ENCODE measurements around the gene LHX3.

The LHX3 gene

DNA sequence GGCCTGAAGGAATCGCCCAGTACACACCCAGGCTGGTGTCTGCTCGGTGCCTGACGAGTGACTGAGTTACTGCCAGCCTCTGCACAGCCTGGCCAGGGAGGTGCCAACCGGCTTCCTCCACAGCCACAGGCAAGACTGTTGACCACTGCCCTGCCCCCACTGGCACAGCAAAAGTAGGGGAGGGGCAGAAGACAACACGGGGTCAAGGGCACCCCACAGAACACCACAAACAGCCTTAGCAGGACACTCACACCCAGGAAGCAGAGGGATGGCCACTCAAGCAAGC, 722 bp upstream of the LHX3 start:
- TF ChIP-seq EZH2 (optimal IDR thresholded peaks at IDR 0.05; ENCODE audit: low read depth, low read length), result no peak
- no peak for TF ChIP-seq EZH2phosphoT487 (IDR thresholded peaks at IDR 0.05; ENCODE audit: low read length)
- TF ChIP-seq, protein P1, sequence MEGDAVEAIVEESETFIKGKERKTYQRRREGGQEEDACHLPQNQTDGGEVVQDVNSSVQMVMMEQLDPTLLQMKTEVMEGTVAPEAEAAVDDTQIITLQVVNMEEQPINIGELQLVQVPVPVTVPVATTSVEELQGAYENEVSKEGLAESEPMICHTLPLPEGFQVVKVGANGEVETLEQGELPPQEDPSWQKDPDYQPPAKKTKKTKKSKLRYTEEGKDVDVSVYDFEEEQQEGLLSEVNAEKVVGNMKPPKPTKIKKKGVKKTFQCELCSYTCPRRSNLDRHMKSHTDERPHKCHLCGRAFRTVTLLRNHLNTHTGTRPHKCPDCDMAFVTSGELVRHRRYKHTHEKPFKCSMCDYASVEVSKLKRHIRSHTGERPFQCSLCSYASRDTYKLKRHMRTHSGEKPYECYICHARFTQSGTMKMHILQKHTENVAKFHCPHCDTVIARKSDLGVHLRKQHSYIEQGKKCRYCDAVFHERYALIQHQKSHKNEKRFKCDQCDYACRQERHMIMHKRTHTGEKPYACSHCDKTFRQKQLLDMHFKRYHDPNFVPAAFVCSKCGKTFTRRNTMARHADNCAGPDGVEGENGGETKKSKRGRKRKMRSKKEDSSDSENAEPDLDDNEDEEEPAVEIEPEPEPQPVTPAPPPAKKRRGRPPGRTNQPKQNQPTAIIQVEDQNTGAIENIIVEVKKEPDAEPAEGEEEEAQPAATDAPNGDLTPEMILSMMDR (IDR thresholded peaks at IDR 0.05; ENCODE audit: low read length), result no peak
- H3K4me2 ChIP-seq (ENCODE audit: low read depth, low read length), result no peak overlapping the region
- DNase-seq, result no peak
- H3K27me3 ChIP-seq (replicated peaks; ENCODE audit: insufficient read depth, low read length), result peaks cover 34% of the 10 kb centered on the region
- H3K9me3 ChIP-seq (replicated peaks; ENCODE audit: insufficient read depth, low read length), result no peaks in the 10 kb centered on the region
- H2AFZ ChIP-seq (ENCODE audit: low read length), result no peak overlapping the region
- H3K4me1 ChIP-seq (ENCODE audit: low read length), result no peaks in the 10 kb centered on the region
- no peaks in the 10 kb centered on the region for H3K9me2 ChIP-seq (replicated peaks; ENCODE audit: insufficient read depth, low read length)
- H3K4me3 ChIP-seq (ENCODE audit: low read length), result no peak overlapping the region
- H3K36me3 ChIP-seq (replicated peaks; ENCODE audit: insufficient read depth, low read length), result no peaks in the 10 kb centered on the region
- no peak overlapping the region for H3K27ac ChIP-seq (ENCODE audit: low read length)
- no peak overlapping the region for H3K9ac ChIP-seq (ENCODE audit: low read length)
- H3K79me2 ChIP-seq (ENCODE audit: low read length), result no peaks in the 10 kb centered on the region
- no peaks in the 10 kb centered on the region; the same call in 1 of the 2 replicates for H4K20me1 ChIP-seq (ENCODE audit: insufficient read depth, low read length)
- no peaks in the 10 kb centered on the region for H3F3A ChIP-seq (ENCODE audit: insufficient read depth, low read length)

DNA sequence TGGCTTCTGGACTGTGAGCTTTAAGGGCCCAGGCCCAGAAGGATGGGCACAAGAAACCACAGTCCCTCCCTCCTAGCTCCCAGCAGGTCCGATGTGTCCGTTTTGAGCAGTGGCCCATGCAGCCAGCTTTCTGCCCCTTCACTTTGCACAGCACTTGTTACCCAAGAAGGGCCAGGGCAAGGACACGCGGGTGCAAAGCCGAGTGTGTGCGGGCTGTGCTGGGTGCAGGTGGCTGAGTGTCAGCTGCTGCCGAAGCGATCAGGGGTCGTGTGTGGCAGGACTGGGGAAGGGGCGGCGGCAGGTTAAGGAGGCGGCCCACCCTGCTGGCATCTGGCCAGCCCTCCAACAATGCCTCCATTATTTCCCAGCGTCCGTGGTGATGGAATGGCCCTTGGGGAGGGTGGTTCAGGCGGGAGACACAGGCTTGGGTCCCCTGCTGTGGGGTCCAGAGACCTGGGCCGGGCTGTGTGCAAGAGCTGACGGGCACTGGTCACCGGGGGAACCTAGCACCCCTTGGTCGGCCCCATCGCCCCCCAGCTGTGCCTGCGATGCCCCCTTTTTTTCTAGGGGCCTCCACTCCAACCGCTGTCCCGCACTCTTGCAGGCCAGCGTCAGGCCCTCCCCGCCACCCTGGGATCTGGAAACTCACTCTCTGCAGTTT, 653 bp downstream of the LHX3 start:
- no peak for TF ChIP-seq EZH2 (optimal IDR thresholded peaks at IDR 0.05; ENCODE audit: low read depth, low read length)
- TF ChIP-seq, protein P1 (IDR thresholded peaks at IDR 0.05; ENCODE audit: low read length), result no peak
- TF ChIP-seq EZH2phosphoT487 (IDR thresholded peaks at IDR 0.05; ENCODE audit: low read length), result no peak
- Histone ChIP-seq H3K4me1 (ENCODE audit: low read length) (no peaks in the 10 kb centered on the region), H3K27me3 (replicated peaks; ENCODE audit: insufficient read depth, low read length) (peaks cover 47% of the 10 kb centered on the region), H3K9me3 (replicated peaks; ENCODE audit: insufficient read depth, low read length) (no peaks in the 10 kb centered on the region), H3K79me2 (ENCODE audit: low read length) (no peaks in the 10 kb centered on the region), H2AFZ (ENCODE audit: low read length) (no peak overlapping the region), H4K20me1 (ENCODE audit: insufficient read depth, low read length) (no peaks in the 10 kb centered on the region; the same call in 1 of the 2 replicates), H3K9ac (ENCODE audit: low read length) (no peak overlapping the region), H3K4me2 (ENCODE audit: low read depth, low read length) (no peak overlapping the region), H3K27ac (ENCODE audit: low read length) (no peak overlapping the region), H3K9me2 (replicated peaks; ENCODE audit: insufficient read depth, low read length) (no peaks in the 10 kb centered on the region), H3F3A (ENCODE audit: insufficient read depth, low read length) (no peaks in the 10 kb centered on the region), H3K36me3 (replicated peaks; ENCODE audit: insufficient read depth, low read length) (no peaks in the 10 kb centered on the region), H3K4me3 (ENCODE audit: low read length) (no peak overlapping the region)
- DNase-seq, result no peak

DNA sequence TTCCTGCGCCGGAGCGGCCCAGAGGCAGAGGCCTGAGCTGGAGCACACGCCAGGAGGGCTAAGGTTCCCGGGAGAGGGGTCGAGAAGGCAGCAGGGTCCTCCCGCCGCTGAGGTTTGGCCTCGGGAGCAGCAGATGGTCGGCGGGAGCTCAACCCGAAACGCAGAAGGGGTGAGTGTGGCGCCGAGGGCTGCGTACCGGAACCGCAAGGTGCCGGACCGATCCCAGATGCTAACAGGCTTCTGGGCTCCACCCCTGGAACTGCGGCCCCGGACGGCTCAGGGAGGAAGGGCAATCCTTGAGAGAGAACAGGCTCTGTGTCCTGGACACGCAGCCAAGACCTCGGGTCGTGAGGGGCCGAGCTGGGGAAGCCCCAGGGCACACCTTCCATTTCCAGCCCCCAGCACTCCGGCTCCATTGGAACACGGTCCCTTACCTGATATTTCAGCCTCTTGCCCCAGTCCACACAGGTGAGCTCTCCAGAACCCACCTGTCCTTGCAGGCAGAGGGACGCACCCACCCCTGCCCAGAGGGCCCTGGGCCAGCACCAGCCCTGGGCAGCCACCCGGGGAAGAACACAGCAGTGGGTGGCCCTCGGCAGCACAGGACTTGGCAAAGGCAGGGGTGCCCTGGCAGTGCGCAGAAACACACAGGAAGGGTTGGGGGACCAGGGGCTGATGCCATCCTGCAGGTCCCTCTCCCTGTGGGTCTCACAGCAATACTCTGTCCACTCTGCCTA, 1.4 kb downstream of the LHX3 start:
- H4K20me1 ChIP-seq (ENCODE audit: insufficient read depth, low read length), result no peaks in the 10 kb centered on the region; the same call in 1 of the 2 replicates
- H3K9me3 ChIP-seq (replicated peaks; ENCODE audit: insufficient read depth, low read length), result no peaks in the 10 kb centered on the region
- H3K9ac ChIP-seq (ENCODE audit: low read length), result no peak overlapping the region
- H3K4me1 ChIP-seq (ENCODE audit: low read length), result no peaks in the 10 kb centered on the region
- no peak overlapping the region for H2AFZ ChIP-seq (ENCODE audit: low read length)
- H3K27me3 ChIP-seq (replicated peaks; ENCODE audit: insufficient read depth, low read length), result peaks cover 51% of the 10 kb centered on the region
- no peaks in the 10 kb centered on the region for H3F3A ChIP-seq (ENCODE audit: insufficient read depth, low read length)
- TF ChIP-seq EZH2 (optimal IDR thresholded peaks at IDR 0.05; ENCODE audit: low read depth, low read length), result no peak
- no peak for TF ChIP-seq EZH2phosphoT487 (IDR thresholded peaks at IDR 0.05; ENCODE audit: low read length)
- TF ChIP-seq, protein P1 (IDR thresholded peaks at IDR 0.05; ENCODE audit: low read length), result no peak
- no peak for DNase-seq
- H3K27ac ChIP-seq (ENCODE audit: low read length), result no peak overlapping the region
- H3K79me2 ChIP-seq (ENCODE audit: low read length), result no peaks in the 10 kb centered on the region
- H3K9me2 ChIP-seq (replicated peaks; ENCODE audit: insufficient read depth, low read length), result no peaks in the 10 kb centered on the region
- H3K4me3 ChIP-seq (ENCODE audit: low read length), result no peak overlapping the region
- no peaks in the 10 kb centered on the region for H3K36me3 ChIP-seq (replicated peaks; ENCODE audit: insufficient read depth, low read length)
- no peak overlapping the region for H3K4me2 ChIP-seq (ENCODE audit: low read depth, low read length)
